GM23338 (cell line): ENCODE data around the gene ASXL2. TPM values are rescaled to one million over a fixed set of nuclear protein-coding genes. Genes with fewer than 3 reads are reported as not detected.

Source experiments
- ATAC-seq: fragments of 200-7000 bp; cut with Tn5 transposase; 3 replicates; pipeline ENCODE4 v1.9.1; 2020
- DNase-seq: peaks from one replicate; pipeline ENCODE4 v3.0.0-alpha.2; 2015; ENCODE audit warnings: low spot score
- H2AFZ ChIP-seq: fragments of 200-600 bp; sonication (generic); 2 replicates; pipeline ENCODE4 v1.8.0; 2016; ENCODE audit warnings: antibody characterized with exemption, mild to moderate bottlenecking, moderate library complexity
- H3F3A ChIP-seq: fragments of 200-600 bp; sonication (generic); replicated peaks from 2 replicates; pipeline ENCODE4 v1.8.0; 2017; ENCODE audit warnings: antibody characterized with exemption, mixed run types, low read depth
- H3K27ac ChIP-seq: fragments of 200-600 bp; sonication (generic); 2 replicates; pipeline ENCODE4 v1.6.1; 2016; ENCODE audit warnings: low read depth
- H3K27me3 ChIP-seq: fragments of 200-600 bp; sonication (generic); 2 replicates; pipeline ENCODE4 v1.8.0; 2016; ENCODE audit warnings: mild to moderate bottlenecking, mixed run types, moderate library complexity; ENCODE audit not compliant: insufficient read depth
- H3K36me3 ChIP-seq: fragments of 200-600 bp; sonication (generic); 2 replicates; pipeline ENCODE4 v1.8.0; 2016; ENCODE audit warnings: mild to moderate bottlenecking; ENCODE audit not compliant: insufficient read depth
- H3K4me1 ChIP-seq: fragments of 200-600 bp; sonication (generic); 2 replicates; pipeline ENCODE4 v1.8.0; 2016; ENCODE audit warnings: mild to moderate bottlenecking, moderate library complexity; ENCODE audit not compliant: insufficient read depth
- H3K4me2 ChIP-seq: fragments of 200-600 bp; sonication (generic); 2 replicates; pipeline ENCODE4 v1.7.1; 2017; ENCODE audit warnings: mixed run types
- H3K4me3 ChIP-seq: fragments of 200-600 bp; sonication (generic); 2 replicates; pipeline ENCODE4 v1.6.1; 2016; ENCODE audit warnings: mixed run types
- H3K79me2 ChIP-seq: fragments of 200-600 bp; sonication (generic); replicated peaks from 2 replicates; pipeline ENCODE4 v1.8.0; 2017; ENCODE audit warnings: mild to moderate bottlenecking; ENCODE audit not compliant: insufficient read depth
- H3K9me2 ChIP-seq: fragments of 200-600 bp; sonication (generic); 2 replicates; pipeline ENCODE4 v1.8.0; 2017; ENCODE audit not compliant: insufficient read depth
- H4K20me1 ChIP-seq: fragments of 200-600 bp; sonication (generic); replicated peaks from 2 replicates; pipeline ENCODE4 v1.8.0; 2017; ENCODE audit warnings: mild to moderate bottlenecking; ENCODE audit not compliant: insufficient read depth
- H3K27ac Mint-ChIP-seq: 2 replicates; pipeline ENCODE4 v1.8.0; 2020; ENCODE audit warnings: inconsistent platforms, mild to moderate bottlenecking, moderate library complexity, mixed read lengths
- H3K27me3 Mint-ChIP-seq: 3 replicates; pipeline ENCODE4 v1.8.0; 2022; ENCODE audit warnings: low read depth, mild to moderate bottlenecking, moderate library complexity, mixed read lengths, inconsistent platforms; ENCODE audit not compliant: insufficient read depth, poor library complexity
- H3K36me3 Mint-ChIP-seq: 3 replicates; pipeline ENCODE4 v1.8.0; 2021; ENCODE audit warnings: low read depth, mild to moderate bottlenecking, inconsistent platforms, moderate library complexity, mixed read lengths
- H3K4me1 Mint-ChIP-seq: 3 replicates; pipeline ENCODE4 v1.8.0; 2020; ENCODE audit warnings: mild to moderate bottlenecking, inconsistent platforms, mixed read lengths
- H3K4me3 Mint-ChIP-seq: 3 replicates; pipeline ENCODE4 v1.8.0; 2021; ENCODE audit warnings: moderate library complexity, mild to moderate bottlenecking, inconsistent platforms, mixed read lengths
- H3K9me3 Mint-ChIP-seq: 3 replicates; pipeline ENCODE4 v1.8.0; 2020; ENCODE audit warnings: moderate library complexity, mild to moderate bottlenecking, inconsistent platforms, mixed read lengths
- CREB1 ChIP-seq: fragments of 250-450 bp; sonication (Bioruptor Pico); IDR thresholded peaks from 2 replicates; pipeline ENCODE4 v1.5.0; 2020; ENCODE audit warnings: low read depth, mild to moderate bottlenecking, moderate library complexity
- CTCF ChIP-seq, 2 experiments: fragments of 200-600 bp in 1 of 2; sonication (generic) in 1 of 2; conservative IDR thresholded peaks; 2 replicates each; pipeline versions ENCODE4 v1.5.1 to v1.6.1; 2016 to 2017; ENCODE audit warnings: antibody characterized with exemption in 2 of 2, low read depth in 2 of 2, mild to moderate bottlenecking in 2 of 2, moderate library complexity in 1 of 2
- ETS1 ChIP-seq: IDR thresholded peaks from 2 replicates; pipeline ENCODE4 v1.6.1; 2016; ENCODE audit warnings: antibody characterized with exemption
- EZH2 ChIP-seq: fragments of 200-600 bp; sonication (generic); IDR thresholded peaks from one replicate; pipeline ENCODE4 v1.8.0; 2017; ENCODE audit warnings: antibody characterized with exemption, mild to moderate bottlenecking, low read depth; ENCODE audit not compliant: unreplicated experiment
- EZH2phosphoT487 ChIP-seq: fragments of 200-600 bp; sonication (generic); IDR thresholded peaks from one replicate; pipeline ENCODE4 v1.8.1; 2018; ENCODE audit warnings: antibody characterized with exemption; ENCODE audit not compliant: unreplicated experiment
- JUNB ChIP-seq: IDR thresholded peaks from one replicate; pipeline ENCODE4 v1.6.1; 2016; ENCODE audit warnings: antibody characterized with exemption; ENCODE audit not compliant: unreplicated experiment
- NANOG ChIP-seq: IDR thresholded peaks from 2 replicates; pipeline ENCODE4 v1.6.1; 2016; ENCODE audit warnings: antibody characterized with exemption, borderline replicate concordance
- POLR2AphosphoS5 ChIP-seq: IDR thresholded peaks from 2 replicates; pipeline ENCODE4 v1.6.1; 2016; ENCODE audit warnings: antibody characterized with exemption, low read depth
- REST ChIP-seq: IDR thresholded peaks from one replicate; pipeline ENCODE4 v1.6.1; 2018; ENCODE audit warnings: antibody characterized with exemption; ENCODE audit not compliant: unreplicated experiment
- STAT1 ChIP-seq: IDR thresholded peaks from one replicate; pipeline ENCODE4 v1.6.1; 2016; ENCODE audit warnings: antibody characterized with exemption; ENCODE audit not compliant: unreplicated experiment
- ZNF114 ChIP-seq: fragments of 250-450 bp; sonication (Bioruptor Pico); IDR thresholded peaks from 2 replicates; pipeline ENCODE4 v1.5.0; 2020; ENCODE audit warnings: mild to moderate bottlenecking, moderate library complexity
- ZNF331 ChIP-seq: fragments of 250-450 bp; sonication (Bioruptor Pico); IDR thresholded peaks from 2 replicates; pipeline ENCODE4 v1.5.0; 2020; ENCODE audit warnings: low read depth, mild to moderate bottlenecking, moderate library complexity
- ZNF462 ChIP-seq: fragments of 250-450 bp; sonication (Bioruptor Pico); IDR thresholded peaks from 2 replicates; pipeline ENCODE4 v1.5.0; 2020; ENCODE audit warnings: mild to moderate bottlenecking, moderate library complexity
- polyA plus RNA-seq: library from polyadenylated mRNA; unstranded; fragments of >200 nt; fragmentation: Nextera tagmentation; extraction: Ambion mirVana; gene quantifications from 2 replicates; pipeline ENCODE4 v1.2.1, GENCODE V29; 2016
- total RNA-seq: library from RNA; depleted of rRNA; stranded (reverse); fragments of >200 nt; shearing (Covaris generic); gene quantifications from 2 replicates; pipeline ENCODE4 v1.2.3, GENCODE V29; 2014

ASXL2 gene
- total and polyA plus RNA-seq, 2 experiments from 2014 or later: 7.0 to 21.8 TPM

- no peaks in the 10 kb centered on the region for H3K9me3 Mint-ChIP-seq
- TF ChIP-seq EZH2: no peak
- no peak for TF ChIP-seq ZNF462
- no peak for TF ChIP-seq POLR2AphosphoS5
- no peak for TF ChIP-seq NANOG
- TF ChIP-seq CREB1 (CRISPR knock-in tag): no peak
- no peak for TF ChIP-seq ETS1
- TF ChIP-seq CTCF (conservative IDR thresholded peaks at IDR 0.05; ENCODE audit: low read depth in 2 of 2): no peak
- TF ChIP-seq REST: no peak
- no peak for TF ChIP-seq EZH2phosphoT487
- TF ChIP-seq ZNF331 (CRISPR knock-in tag): no peak
- no peak for TF ChIP-seq ZNF114 (CRISPR knock-in tag)
- TF ChIP-seq STAT1: no peak
- TF ChIP-seq JUNB: no peak
- peaks cover 35% of the 10 kb centered on the region for H3K36me3 Mint-ChIP-seq
- Histone ChIP-seq H3F3A (no peaks in the 10 kb centered on the region), H3K27me3 (no peaks in the 10 kb centered on the region), H3K4me1 (no peaks in the 10 kb centered on the region), H3K79me2 (peaks cover 3% of the 10 kb centered on the region; the same call in 1 of the 2 replicates), H4K20me1 (peaks cover 3% of the 10 kb centered on the region; the same call in 1 of the 2 replicates), H3K9me2 (no peaks in the 10 kb centered on the region), H3K4me3 (no peak overlapping the region), H2AFZ (no peak overlapping the region), H3K36me3 (peaks cover 8% of the 10 kb centered on the region), H3K27ac (no peak overlapping the region), H3K4me2 (no peak overlapping the region)
- no peak for ATAC-seq
- H3K4me3 Mint-ChIP-seq: no peak overlapping the region
- no peak for DNase-seq
- H3K27ac Mint-ChIP-seq: no peak overlapping the region
- peaks cover 2% of the 10 kb centered on the region for H3K27me3 Mint-ChIP-seq
- H3K4me1 Mint-ChIP-seq: peaks cover 3% of the 10 kb centered on the region; the same call in 1 of the 3 replicates
These were observed 72.3 kb downstream of the ASXL2 start for GRCh38 chr2:25805987-25806386.
